NCI-H1417 treated with DMSO at 0.1 percent for 48 hours (cell line): ENCODE results near the gene SLC25A45.
"Not testable (repeated sequence)": the region's sequence is repeated elsewhere in the genome, so short reads cannot be mapped to it uniquely, and the experiment has no call there.

Experiments used
- DNase-seq: peaks from one replicate; lab custom pipeline; 2025; lab: John Stamatoyannopoulos, UW

Gene SLC25A45

DNA sequence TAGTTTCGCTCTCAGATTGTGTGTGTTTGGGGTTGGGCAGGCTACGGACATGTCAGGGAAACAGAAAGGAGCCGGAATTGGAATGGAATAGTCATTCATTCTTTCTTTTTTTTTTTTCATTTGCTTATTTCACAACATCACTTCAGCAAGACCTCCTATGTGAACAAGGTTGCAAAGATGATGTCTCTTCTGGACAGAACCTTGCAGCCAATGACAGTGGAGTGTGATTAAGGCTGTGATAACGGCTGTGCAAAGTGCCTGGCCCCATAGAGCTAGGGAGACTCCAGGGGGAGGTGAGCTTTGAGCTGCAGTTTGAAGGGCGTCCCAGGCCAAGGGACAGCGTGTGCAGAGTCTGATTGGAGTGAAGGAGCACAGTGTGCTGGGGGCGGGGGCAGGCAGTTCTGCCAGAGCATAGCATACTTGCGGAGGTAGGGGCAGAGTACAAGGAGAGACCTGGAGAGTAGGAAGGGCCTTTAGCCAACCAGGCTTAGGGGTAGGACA, 24.5 kb downstream of the SLC25A45 start:
- DNase-seq = no peak

DNA sequence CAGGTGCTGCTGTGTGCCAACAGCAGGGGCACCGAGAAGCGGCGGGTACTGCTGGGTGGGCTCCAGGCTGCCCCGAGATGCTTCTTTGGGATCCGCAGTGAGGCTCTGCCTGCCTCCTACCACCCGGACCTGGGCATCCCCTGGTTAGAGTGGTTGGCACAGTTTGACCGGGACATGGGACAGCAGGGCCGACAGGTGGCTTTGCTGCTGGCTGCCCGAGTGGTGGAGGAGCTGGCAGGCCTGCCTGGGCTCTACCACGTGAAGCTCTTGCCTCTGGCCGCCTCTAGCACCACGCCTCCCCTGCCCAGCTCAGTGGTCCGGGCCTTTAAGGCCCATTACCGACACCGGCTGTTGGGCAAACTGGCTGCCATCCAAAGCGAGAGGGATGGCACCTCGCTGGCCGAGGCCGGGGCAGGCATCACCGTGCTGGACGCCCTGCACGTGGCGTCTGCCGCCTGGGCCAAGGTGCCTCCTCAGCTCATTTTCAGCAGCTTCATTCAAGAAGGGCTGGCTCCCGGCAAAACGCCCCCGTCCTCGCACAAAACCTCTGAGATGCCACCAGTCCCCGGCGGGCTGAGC, 26.0 kb downstream of the SLC25A45 start:
- DNase-seq = no peak

DNA sequence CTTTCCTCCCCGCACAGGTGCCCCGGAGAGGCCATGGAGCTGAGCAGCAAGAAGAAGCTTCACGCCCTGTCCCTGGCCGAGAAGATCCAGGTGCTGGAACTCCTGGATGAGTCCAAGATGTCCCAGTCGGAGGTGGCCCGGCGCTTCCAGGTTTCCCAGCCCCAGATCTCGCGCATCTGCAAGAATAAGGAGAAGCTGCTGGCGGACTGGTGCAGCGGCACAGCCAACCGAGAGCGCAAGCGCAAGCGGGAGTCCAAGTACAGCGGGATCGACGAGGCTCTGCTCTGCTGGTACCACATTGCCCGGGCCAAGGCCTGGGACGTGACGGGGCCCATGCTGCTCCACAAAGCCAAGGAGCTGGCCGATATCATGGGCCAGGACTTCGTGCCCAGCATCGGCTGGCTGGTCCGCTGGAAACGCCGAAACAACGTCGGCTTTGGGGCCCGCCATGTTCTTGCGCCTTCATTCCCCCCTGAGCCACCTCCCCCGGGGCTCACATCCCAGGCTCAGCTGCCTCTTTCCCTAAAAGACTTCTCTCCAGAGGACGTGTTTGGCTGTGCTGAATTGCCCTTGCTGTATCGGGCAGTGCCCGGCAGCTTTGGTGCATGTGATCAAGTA, 26.6 kb downstream of the SLC25A45 start:
- no peak for DNase-seq

GRCh38 chr11:65355013-65355775, 27.3 kb downstream of the SLC25A45 start:
- peak; percentile 9 for DNase-seq

- peak; percentile 90 for DNase-seq
These were observed 28.0 kb downstream of the SLC25A45 start, which contains the start of gene TIGD3 for GRCh38 chr11:65354265-65355012. Gene TIGD3 (plus strand): TSS chr11:65354751. CDS start chr11:65355809, 1,058 bp downstream.

- no peak for DNase-seq
These were observed 28.6 kb downstream of the SLC25A45 start for GRCh38 chr11:65353900-65354264.

DNA sequence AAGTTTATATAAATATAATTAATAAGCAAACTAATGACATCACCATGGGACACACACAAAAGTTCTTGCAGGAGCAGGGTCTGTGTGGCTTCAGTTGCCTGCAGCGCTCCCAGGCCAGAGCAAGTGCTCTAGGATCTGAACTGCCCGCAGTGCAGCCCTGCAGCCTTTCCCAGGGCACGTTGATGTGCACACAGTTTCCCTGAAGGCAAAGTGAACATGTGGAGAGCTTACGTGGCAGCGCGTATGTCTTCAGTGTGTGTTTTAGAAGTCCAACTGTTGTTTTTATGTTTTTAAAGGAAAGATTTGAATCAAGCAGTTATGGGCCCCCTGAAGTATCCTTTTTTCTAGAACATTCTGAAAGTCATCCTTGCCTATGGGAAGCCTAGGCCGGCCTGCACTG, 29.1 kb downstream of the SLC25A45 start:
- DNase-seq = no peak

GRCh38 chr11:65352783-65353182, 29.7 kb downstream of the SLC25A45 start:
- DNase-seq = no peak

GRCh38 chr11:65351511-65351910, 30.9 kb downstream of the SLC25A45 start:
- no peak for DNase-seq

DNA sequence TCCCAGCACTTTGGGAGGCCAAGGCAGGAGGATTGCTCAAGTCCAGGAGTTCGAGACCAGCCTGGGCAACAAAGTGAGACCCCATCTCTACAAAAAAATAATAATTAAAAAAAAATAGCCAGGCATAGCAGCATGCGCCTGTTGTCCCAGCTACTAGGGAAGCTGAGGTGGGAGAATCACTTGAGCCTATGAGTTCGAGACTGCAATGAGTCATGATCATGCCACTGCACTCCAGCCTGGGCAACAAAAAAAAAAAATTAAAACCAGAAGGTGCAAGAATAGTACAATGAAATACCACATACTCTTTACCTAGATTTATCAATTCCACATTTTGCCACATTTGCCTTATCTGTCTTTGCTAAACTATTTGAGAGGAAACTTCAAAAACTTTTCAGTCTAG, 40.6 kb downstream of the SLC25A45 start:
- no peak for DNase-seq

- DNase-seq = no peak
These were observed 42.2 kb downstream of the SLC25A45 start for GRCh38 chr11:65340226-65340625.

DNA sequence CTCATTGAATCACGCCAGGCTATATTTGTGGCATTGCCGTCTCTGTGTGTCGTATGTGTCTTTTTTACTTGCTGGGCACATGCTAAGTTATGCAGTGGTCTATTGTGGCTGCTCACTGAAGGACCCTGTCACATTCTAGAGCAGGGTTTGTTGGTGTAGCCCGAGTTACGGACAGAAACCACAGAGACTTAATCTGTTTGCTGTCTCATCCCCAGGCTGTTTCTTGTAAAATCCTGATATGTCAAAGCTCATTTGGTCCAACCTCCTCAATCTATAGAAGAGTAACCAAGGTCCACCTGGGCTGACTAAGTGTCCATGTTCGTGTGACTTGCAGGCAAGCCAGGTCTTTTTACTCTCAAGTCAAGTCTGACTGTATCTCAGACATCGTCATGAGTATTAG, 43.8 kb downstream of the SLC25A45 start:
- no peak for DNase-seq

- DNase-seq = no peak
These were observed 47.6 kb downstream of the SLC25A45 start for GRCh38 chr11:65334696-65335295.

DNA sequence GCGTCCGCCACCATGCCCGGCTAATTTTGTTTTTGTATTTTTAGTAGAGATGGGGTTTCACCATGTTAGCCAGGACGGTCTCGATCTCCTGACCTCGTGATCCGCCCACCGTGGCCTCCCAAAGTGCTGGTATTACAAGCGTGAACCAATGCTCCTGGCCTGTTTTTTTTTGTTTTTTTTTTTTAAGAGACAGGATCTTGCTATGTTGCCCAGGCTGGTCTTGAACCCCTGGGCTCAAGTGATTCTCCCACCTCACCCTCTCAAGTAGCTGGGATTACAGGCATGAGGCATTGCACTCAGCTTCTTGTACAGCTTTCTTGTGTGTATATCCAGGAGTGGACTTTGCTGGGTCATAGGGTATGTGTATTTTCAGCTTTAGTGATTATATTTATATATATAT, 49.9 kb downstream of the SLC25A45 start:
- DNase-seq = not testable (repeated sequence)

DNA sequence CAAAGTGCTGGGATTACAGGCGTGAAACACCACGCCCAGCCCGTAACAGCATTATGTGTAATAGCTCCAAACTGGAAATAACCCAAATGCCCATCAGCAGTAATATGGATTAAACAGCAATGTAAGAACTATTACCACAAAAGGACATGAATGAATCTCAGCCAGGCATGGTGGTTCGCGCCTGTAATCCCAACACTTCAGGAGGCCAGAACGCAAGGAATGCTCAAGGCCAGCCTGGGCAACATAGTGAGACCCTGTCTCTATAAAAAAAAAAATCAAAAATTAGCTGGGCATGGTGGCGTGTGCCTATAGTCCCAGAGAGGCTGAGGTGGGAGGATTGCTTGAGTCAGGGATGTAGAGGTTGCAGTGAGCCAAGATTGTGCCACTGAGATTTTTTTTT, 51.9 kb downstream of the SLC25A45 start:
- no peak for DNase-seq

GRCh38 chr11:65329944-65330403, 52.5 kb downstream of the SLC25A45 start:
- DNase-seq = peak; percentile 47

- no peak for DNase-seq
These were observed 53.0 kb downstream of the SLC25A45 start for GRCh38 chr11:65329478-65329877.

DNA sequence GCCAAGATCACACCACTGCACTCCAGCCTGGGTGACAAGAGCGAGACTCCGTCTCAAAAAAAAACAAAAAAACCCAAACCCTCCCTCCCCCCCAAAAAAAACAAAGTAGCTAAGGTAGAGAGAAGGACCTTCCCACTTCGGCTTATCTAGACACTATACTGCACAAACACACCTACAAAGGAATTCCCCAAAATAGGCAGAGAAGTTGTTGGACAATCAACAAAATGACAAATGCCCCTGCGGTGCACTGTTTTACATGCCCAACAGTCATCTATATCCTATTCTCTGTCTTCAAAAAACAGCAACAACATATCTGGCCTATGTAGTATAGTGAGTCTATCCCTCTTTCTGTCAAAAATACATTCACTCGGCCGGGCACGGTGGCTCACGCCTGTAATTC, 55.4 kb downstream of the SLC25A45 start:
- no peak for DNase-seq

GRCh38 chr11:65325435-65325834, 57.0 kb downstream of the SLC25A45 start:
- no peak for DNase-seq
